Measurements from ENCODE around the gene FAR2. TPM values are rescaled to one million over a fixed set of nuclear protein-coding genes. Genes with fewer than 3 reads are reported as not detected.
"Not testable (repeated sequence)": the region's sequence is repeated elsewhere in the genome, so short reads cannot be mapped to it uniquely, and the experiment has no call there.

Gene FAR2
- total RNA-seq, 1 experiment from 2014 or later, result 12.4 TPM

GRCh38 chr12:29275834-29276233, 126.8 kb downstream of the FAR2 start:
- no peak for DNase-seq (ENCODE audit: low read depth)

DNA sequence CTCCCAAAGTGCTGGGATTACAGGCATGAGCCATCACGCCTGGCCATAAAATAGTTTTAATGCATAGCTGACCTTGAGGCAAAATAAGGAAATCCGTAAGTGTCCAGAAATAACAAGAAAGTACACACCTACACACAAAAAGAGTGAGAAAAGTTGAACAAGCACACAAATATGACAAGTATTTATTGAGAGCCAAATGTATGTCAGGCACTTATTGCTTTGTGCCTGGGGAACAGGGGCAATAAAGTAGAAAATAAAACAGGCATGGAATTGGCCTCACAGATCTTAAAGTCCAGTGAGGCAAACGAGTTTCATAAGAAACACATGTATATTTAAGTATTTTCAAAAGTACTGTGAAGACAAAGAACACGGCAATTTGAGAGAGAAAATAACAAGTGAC, 128.2 kb downstream of the FAR2 start:
- no peak for DNase-seq (ENCODE audit: low read depth)

GRCh38 chr12:29278673-29279420, 129.8 kb downstream of the FAR2 start:
- DNase-seq (ENCODE audit: low read depth), result no peak

GRCh38 chr12:29281371-29282005, 132.4 kb downstream of the FAR2 start:
- DNase-seq (ENCODE audit: low read depth), result no peak

DNA sequence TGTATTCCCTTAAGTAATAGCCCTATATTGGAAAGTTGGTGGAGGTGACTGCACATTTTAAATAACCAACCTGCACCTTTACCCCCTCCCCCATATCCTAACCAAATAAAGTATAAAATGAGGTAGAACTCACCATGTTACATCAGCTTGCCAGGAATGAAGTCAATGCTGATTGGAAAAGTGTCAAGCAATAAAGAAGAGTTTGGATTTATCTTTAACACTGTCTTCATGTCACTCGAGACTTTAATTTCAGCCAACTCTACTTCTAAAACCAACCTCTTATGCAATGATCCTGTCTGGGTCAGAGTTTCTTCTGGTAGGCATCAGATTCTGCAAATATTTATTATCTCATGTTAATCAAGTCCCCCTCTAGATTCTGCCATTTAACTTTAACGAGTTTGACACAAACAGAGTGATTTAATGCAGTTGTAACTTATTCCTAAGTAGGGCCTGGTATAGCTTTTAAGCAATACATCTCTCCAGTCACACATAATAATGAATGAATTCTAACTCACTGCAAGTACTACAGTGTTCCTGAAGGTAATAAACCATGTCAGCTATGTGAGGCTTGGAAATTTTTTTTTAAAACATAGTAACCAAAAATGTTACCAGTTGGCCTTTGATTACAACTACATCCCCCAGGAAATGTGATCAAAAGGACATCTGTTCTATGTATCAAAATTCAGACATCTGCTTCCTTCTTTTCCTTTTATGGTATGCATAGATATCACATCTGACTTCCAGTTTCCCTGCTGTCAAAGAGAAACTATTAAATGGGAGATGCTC, 133.1 kb downstream of the FAR2 start:
- DNase-seq (ENCODE audit: low read depth), result no peak

GRCh38 chr12:29283969-29284700, 135.1 kb downstream of the FAR2 start:
- no peak for DNase-seq (ENCODE audit: low read depth)

GRCh38 chr12:29286081-29286790, 137.2 kb downstream of the FAR2 start:
- DNase-seq (ENCODE audit: low read depth), result no peak

DNA sequence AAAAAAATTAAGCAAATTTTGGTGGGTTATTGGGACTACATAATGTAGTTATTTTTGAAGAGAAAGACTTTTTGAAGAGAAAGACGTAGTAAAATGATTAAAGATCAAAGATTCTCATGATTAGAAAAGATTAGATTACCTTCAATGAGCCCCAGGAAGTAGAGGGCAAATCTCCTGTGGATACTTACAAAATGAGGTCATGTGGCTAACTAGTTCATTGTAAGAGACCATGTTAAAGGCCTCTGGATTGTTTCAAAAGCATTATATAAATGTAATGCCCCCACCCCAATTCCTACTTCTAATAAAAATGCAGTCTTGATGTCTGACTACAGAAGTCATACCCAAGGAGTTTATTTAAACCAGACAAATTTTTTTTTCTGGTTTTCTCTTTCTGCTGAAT, 138.5 kb downstream of the FAR2 start:
- no peak for DNase-seq (ENCODE audit: low read depth)

GRCh38 chr12:29288031-29288430, 139.0 kb downstream of the FAR2 start:
- no peak for DNase-seq (ENCODE audit: low read depth)

GRCh38 chr12:29290475-29290874, 141.4 kb downstream of the FAR2 start:
- not testable (repeated sequence) for DNase-seq (ENCODE audit: low read depth)

- no peak for DNase-seq (ENCODE audit: low read depth)
These were observed 142.1 kb downstream of the FAR2 start for GRCh38 chr12:29291226-29291625.

DNA sequence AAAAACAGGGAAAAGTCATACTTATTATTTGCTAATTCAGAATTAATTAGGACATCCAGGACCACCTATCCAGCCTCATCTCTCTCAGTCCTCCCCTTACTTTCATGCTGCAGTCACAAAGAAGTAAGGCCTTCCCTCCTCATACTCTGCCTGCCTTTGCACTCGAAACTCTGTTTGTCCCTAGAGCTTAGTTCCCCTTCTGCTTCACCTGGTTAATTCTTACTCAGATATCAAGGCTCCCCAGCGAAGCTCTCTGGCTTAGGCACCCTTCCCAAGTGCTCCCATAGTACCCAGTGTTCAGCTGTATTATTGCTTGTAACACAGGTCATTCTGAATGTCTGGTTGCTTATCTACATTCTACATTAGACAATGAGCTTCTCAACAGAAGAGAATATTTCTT, 150.6 kb downstream of the FAR2 start:
- DNase-seq (ENCODE audit: low read depth), result no peak

- no peak for DNase-seq (ENCODE audit: low read depth)
These were observed 152.0 kb downstream of the FAR2 start for GRCh38 chr12:29301114-29301513.

DNA sequence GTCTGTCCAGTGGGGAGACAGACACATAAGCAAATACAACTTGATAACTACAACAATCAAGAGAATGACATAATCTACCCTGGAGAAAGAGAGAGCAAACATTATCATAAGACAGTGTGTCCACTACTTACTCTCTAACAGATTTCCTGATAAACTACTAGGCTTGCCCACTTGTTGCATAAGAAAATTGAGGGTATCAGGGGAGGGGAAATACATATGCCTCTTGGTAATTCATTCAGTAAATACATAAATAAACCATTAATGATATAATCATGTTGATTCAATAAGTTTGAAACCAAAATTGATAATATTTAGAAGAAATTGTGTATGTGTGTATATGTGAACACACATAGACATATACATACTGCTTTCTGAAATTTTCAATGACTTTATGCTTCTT, 155.3 kb downstream of the FAR2 start:
- DNase-seq (ENCODE audit: low read depth), result no peak

DNA sequence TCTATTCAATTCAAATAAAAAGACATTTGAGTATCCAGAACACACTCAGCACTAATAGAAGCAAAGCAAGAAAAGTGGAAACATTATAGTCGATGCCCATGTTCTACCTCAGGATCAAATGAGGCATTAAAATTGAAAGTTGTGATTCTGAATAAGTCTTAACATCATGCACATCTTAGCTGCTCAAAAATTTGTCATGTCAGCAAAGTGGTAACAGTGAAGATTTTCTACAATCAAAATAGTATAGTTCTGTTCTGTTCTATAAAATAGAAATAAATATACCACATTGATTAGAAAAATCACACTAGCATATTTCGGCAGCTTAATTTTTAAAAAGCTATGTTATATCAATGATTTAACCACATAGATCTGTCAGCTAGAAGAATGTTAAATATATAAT, 157.2 kb downstream of the FAR2 start:
- no peak for DNase-seq (ENCODE audit: low read depth)

DNA sequence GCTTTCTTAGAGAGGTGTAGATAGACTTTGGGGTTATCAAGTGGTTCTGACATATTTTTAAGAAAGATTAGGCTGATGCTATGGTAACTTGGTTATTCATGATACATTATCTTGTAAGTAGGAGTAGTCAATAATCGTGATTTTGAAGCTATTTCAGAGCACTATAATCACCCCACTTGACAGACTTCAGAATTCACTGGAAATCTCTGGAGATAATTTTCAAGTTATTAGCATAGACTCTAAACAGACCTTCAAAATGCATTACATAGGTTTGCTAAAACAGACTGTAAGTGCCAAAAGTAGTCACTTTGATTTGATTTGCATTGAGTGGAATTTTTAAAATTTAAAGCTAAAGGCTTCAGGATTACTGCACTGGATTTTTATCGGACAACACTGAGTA, 157.6 kb downstream of the FAR2 start:
- no peak for DNase-seq (ENCODE audit: low read depth)

- DNase-seq (ENCODE audit: low read depth), result no peak
These were observed 160.3 kb downstream of the FAR2 start for GRCh38 chr12:29309320-29309902.

- no peak for DNase-seq (ENCODE audit: low read depth)
These were observed 161.8 kb downstream of the FAR2 start for GRCh38 chr12:29310899-29311298.

GRCh38 chr12:29314416-29314815, 165.3 kb downstream of the FAR2 start:
- no peak for DNase-seq (ENCODE audit: low read depth)

DNA sequence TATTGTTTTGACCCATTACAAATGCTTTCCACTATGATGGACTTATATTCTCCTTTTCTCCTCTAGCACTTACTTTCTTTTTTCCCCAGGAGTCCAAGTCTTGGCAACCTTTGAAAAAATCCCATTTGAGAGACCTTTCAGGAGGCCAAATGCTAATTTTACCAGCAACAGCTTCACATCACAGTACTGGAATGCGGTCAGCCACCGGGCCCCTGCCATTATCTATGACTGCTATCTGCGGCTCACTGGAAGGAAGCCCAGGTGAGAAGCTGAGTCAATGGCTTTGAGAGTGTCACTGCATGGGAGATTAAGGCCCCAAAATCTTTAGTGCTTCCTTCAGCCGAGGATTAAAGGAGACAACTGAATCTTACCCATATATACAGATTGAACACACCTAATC, 167.7 kb downstream of the FAR2 start:
- DNase-seq (ENCODE audit: low read depth), result no peak
